GM23338 (cell line): ENCODE results near the gene TRAF1. TPM values are rescaled to one million over a fixed set of nuclear protein-coding genes. Genes with fewer than 3 reads are reported as not detected.

Experiments used
- ATAC-seq: fragments of 200-7000 bp; cut with Tn5 transposase; 3 replicates; pipeline ENCODE4 v1.9.1; 2020
- DNase-seq: peaks from one replicate; pipeline ENCODE4 v3.0.0-alpha.2; 2015; ENCODE audit warnings: low spot score
- H2AFZ ChIP-seq: fragments of 200-600 bp; sonication (generic); 2 replicates; pipeline ENCODE4 v1.8.0; 2016; ENCODE audit warnings: antibody characterized with exemption, mild to moderate bottlenecking, moderate library complexity
- H3F3A ChIP-seq: fragments of 200-600 bp; sonication (generic); replicated peaks from 2 replicates; pipeline ENCODE4 v1.8.0; 2017; ENCODE audit warnings: antibody characterized with exemption, mixed run types, low read depth
- H3K27ac ChIP-seq: fragments of 200-600 bp; sonication (generic); 2 replicates; pipeline ENCODE4 v1.6.1; 2016; ENCODE audit warnings: low read depth
- H3K27me3 ChIP-seq: fragments of 200-600 bp; sonication (generic); 2 replicates; pipeline ENCODE4 v1.8.0; 2016; ENCODE audit warnings: mild to moderate bottlenecking, mixed run types, moderate library complexity; ENCODE audit not compliant: insufficient read depth
- H3K36me3 ChIP-seq: fragments of 200-600 bp; sonication (generic); 2 replicates; pipeline ENCODE4 v1.8.0; 2016; ENCODE audit warnings: mild to moderate bottlenecking; ENCODE audit not compliant: insufficient read depth
- H3K4me1 ChIP-seq: fragments of 200-600 bp; sonication (generic); 2 replicates; pipeline ENCODE4 v1.8.0; 2016; ENCODE audit warnings: mild to moderate bottlenecking, moderate library complexity; ENCODE audit not compliant: insufficient read depth
- H3K4me2 ChIP-seq: fragments of 200-600 bp; sonication (generic); 2 replicates; pipeline ENCODE4 v1.7.1; 2017; ENCODE audit warnings: mixed run types
- H3K4me3 ChIP-seq: fragments of 200-600 bp; sonication (generic); 2 replicates; pipeline ENCODE4 v1.6.1; 2016; ENCODE audit warnings: mixed run types
- H3K79me2 ChIP-seq: fragments of 200-600 bp; sonication (generic); replicated peaks from 2 replicates; pipeline ENCODE4 v1.8.0; 2017; ENCODE audit warnings: mild to moderate bottlenecking; ENCODE audit not compliant: insufficient read depth
- H3K9me2 ChIP-seq: fragments of 200-600 bp; sonication (generic); 2 replicates; pipeline ENCODE4 v1.8.0; 2017; ENCODE audit not compliant: insufficient read depth
- H4K20me1 ChIP-seq: fragments of 200-600 bp; sonication (generic); replicated peaks from 2 replicates; pipeline ENCODE4 v1.8.0; 2017; ENCODE audit warnings: mild to moderate bottlenecking; ENCODE audit not compliant: insufficient read depth
- H3K27ac Mint-ChIP-seq: 2 replicates; pipeline ENCODE4 v1.8.0; 2020; ENCODE audit warnings: inconsistent platforms, mild to moderate bottlenecking, moderate library complexity, mixed read lengths
- H3K27me3 Mint-ChIP-seq: 3 replicates; pipeline ENCODE4 v1.8.0; 2022; ENCODE audit warnings: low read depth, mild to moderate bottlenecking, moderate library complexity, mixed read lengths, inconsistent platforms; ENCODE audit not compliant: insufficient read depth, poor library complexity
- H3K36me3 Mint-ChIP-seq: 3 replicates; pipeline ENCODE4 v1.8.0; 2021; ENCODE audit warnings: low read depth, mild to moderate bottlenecking, inconsistent platforms, moderate library complexity, mixed read lengths
- H3K4me1 Mint-ChIP-seq: 3 replicates; pipeline ENCODE4 v1.8.0; 2020; ENCODE audit warnings: mild to moderate bottlenecking, inconsistent platforms, mixed read lengths
- H3K4me3 Mint-ChIP-seq: 3 replicates; pipeline ENCODE4 v1.8.0; 2021; ENCODE audit warnings: moderate library complexity, mild to moderate bottlenecking, inconsistent platforms, mixed read lengths
- H3K9me3 Mint-ChIP-seq: 3 replicates; pipeline ENCODE4 v1.8.0; 2020; ENCODE audit warnings: moderate library complexity, mild to moderate bottlenecking, inconsistent platforms, mixed read lengths
- CREB1 ChIP-seq: fragments of 250-450 bp; sonication (Bioruptor Pico); IDR thresholded peaks from 2 replicates; pipeline ENCODE4 v1.5.0; 2020; ENCODE audit warnings: low read depth, mild to moderate bottlenecking, moderate library complexity
- CTCF ChIP-seq, 2 experiments: fragments of 200-600 bp in 1 of 2; sonication (generic) in 1 of 2; conservative IDR thresholded peaks; 2 replicates each; pipeline versions ENCODE4 v1.5.1 to v1.6.1; 2016 to 2017; ENCODE audit warnings: antibody characterized with exemption in 2 of 2, low read depth in 2 of 2, mild to moderate bottlenecking in 2 of 2, moderate library complexity in 1 of 2
- ETS1 ChIP-seq: IDR thresholded peaks from 2 replicates; pipeline ENCODE4 v1.6.1; 2016; ENCODE audit warnings: antibody characterized with exemption
- EZH2 ChIP-seq: fragments of 200-600 bp; sonication (generic); IDR thresholded peaks from one replicate; pipeline ENCODE4 v1.8.0; 2017; ENCODE audit warnings: antibody characterized with exemption, mild to moderate bottlenecking, low read depth; ENCODE audit not compliant: unreplicated experiment
- EZH2phosphoT487 ChIP-seq: fragments of 200-600 bp; sonication (generic); IDR thresholded peaks from one replicate; pipeline ENCODE4 v1.8.1; 2018; ENCODE audit warnings: antibody characterized with exemption; ENCODE audit not compliant: unreplicated experiment
- JUNB ChIP-seq: IDR thresholded peaks from one replicate; pipeline ENCODE4 v1.6.1; 2016; ENCODE audit warnings: antibody characterized with exemption; ENCODE audit not compliant: unreplicated experiment
- NANOG ChIP-seq: IDR thresholded peaks from 2 replicates; pipeline ENCODE4 v1.6.1; 2016; ENCODE audit warnings: antibody characterized with exemption, borderline replicate concordance
- POLR2AphosphoS5 ChIP-seq: IDR thresholded peaks from 2 replicates; pipeline ENCODE4 v1.6.1; 2016; ENCODE audit warnings: antibody characterized with exemption, low read depth
- STAT1 ChIP-seq: IDR thresholded peaks from one replicate; pipeline ENCODE4 v1.6.1; 2016; ENCODE audit warnings: antibody characterized with exemption; ENCODE audit not compliant: unreplicated experiment
- ZNF114 ChIP-seq: fragments of 250-450 bp; sonication (Bioruptor Pico); IDR thresholded peaks from 2 replicates; pipeline ENCODE4 v1.5.0; 2020; ENCODE audit warnings: mild to moderate bottlenecking, moderate library complexity
- ZNF331 ChIP-seq: fragments of 250-450 bp; sonication (Bioruptor Pico); IDR thresholded peaks from 2 replicates; pipeline ENCODE4 v1.5.0; 2020; ENCODE audit warnings: low read depth, mild to moderate bottlenecking, moderate library complexity
- polyA plus RNA-seq: library from polyadenylated mRNA; unstranded; fragments of >200 nt; fragmentation: Nextera tagmentation; extraction: Ambion mirVana; gene quantifications from 2 replicates; pipeline ENCODE4 v1.2.1, GENCODE V29; 2016
- total RNA-seq: library from RNA; depleted of rRNA; stranded (reverse); fragments of >200 nt; shearing (Covaris generic); gene quantifications from 2 replicates; pipeline ENCODE4 v1.2.3, GENCODE V29; 2014
- TF ChIP-seq, protein P1 (sequence below): IDR thresholded peaks from one replicate; pipeline ENCODE4 v1.6.1; 2018; ENCODE audit warnings: antibody characterized with exemption; ENCODE audit not compliant: unreplicated experiment
- TF ChIP-seq, protein P2 (sequence below): fragments of 250-450 bp; sonication (Bioruptor Pico); IDR thresholded peaks from 2 replicates; pipeline ENCODE4 v1.5.0; 2020; ENCODE audit warnings: mild to moderate bottlenecking, moderate library complexity

Gene TRAF1
- total and polyA plus RNA-seq, 2 experiments from 2014 or later, result 0.39 to 1.4 TPM

DNA sequence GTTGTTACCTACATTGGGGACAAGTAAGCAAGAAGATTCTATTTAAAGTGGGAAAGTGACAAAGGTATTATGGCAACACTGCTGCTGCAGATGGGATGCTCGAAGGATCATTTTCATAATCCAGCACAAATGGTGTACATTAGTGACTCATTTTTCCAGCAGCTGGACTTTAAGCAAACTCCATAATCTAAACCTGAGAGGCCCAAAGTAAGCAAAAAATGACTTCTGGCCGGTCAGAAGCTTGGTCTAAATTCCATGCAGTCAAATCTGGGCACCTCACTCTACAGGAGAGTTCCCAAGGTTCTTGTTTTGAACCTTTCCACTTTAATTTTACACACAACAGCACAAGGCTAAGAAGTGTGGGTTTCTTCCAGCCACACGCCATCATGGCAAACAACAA lies 43.6 kb upstream of the TRAF1 start:
- no peak overlapping the region for H3K27ac ChIP-seq
- ATAC-seq (no peak), DNase-seq (no peak)
- H3K4me3 ChIP-seq, result no peak overlapping the region
- no peaks in the 10 kb centered on the region for H3F3A ChIP-seq
- H3K4me1 Mint-ChIP-seq, result peaks cover 25% of the 10 kb centered on the region
- H3K27ac Mint-ChIP-seq, result no peak overlapping the region
- peaks cover 3% of the 10 kb centered on the region for H3K27me3 Mint-ChIP-seq
- peaks cover 15% of the 10 kb centered on the region for H3K4me1 ChIP-seq
- TF ChIP-seq, protein P1, sequence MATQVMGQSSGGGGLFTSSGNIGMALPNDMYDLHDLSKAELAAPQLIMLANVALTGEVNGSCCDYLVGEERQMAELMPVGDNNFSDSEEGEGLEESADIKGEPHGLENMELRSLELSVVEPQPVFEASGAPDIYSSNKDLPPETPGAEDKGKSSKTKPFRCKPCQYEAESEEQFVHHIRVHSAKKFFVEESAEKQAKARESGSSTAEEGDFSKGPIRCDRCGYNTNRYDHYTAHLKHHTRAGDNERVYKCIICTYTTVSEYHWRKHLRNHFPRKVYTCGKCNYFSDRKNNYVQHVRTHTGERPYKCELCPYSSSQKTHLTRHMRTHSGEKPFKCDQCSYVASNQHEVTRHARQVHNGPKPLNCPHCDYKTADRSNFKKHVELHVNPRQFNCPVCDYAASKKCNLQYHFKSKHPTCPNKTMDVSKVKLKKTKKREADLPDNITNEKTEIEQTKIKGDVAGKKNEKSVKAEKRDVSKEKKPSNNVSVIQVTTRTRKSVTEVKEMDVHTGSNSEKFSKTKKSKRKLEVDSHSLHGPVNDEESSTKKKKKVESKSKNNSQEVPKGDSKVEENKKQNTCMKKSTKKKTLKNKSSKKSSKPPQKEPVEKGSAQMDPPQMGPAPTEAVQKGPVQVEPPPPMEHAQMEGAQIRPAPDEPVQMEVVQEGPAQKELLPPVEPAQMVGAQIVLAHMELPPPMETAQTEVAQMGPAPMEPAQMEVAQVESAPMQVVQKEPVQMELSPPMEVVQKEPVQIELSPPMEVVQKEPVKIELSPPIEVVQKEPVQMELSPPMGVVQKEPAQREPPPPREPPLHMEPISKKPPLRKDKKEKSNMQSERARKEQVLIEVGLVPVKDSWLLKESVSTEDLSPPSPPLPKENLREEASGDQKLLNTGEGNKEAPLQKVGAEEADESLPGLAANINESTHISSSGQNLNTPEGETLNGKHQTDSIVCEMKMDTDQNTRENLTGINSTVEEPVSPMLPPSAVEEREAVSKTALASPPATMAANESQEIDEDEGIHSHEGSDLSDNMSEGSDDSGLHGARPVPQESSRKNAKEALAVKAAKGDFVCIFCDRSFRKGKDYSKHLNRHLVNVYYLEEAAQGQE, result no peak
- no peak for TF ChIP-seq EZH2
- TF ChIP-seq, protein P2, sequence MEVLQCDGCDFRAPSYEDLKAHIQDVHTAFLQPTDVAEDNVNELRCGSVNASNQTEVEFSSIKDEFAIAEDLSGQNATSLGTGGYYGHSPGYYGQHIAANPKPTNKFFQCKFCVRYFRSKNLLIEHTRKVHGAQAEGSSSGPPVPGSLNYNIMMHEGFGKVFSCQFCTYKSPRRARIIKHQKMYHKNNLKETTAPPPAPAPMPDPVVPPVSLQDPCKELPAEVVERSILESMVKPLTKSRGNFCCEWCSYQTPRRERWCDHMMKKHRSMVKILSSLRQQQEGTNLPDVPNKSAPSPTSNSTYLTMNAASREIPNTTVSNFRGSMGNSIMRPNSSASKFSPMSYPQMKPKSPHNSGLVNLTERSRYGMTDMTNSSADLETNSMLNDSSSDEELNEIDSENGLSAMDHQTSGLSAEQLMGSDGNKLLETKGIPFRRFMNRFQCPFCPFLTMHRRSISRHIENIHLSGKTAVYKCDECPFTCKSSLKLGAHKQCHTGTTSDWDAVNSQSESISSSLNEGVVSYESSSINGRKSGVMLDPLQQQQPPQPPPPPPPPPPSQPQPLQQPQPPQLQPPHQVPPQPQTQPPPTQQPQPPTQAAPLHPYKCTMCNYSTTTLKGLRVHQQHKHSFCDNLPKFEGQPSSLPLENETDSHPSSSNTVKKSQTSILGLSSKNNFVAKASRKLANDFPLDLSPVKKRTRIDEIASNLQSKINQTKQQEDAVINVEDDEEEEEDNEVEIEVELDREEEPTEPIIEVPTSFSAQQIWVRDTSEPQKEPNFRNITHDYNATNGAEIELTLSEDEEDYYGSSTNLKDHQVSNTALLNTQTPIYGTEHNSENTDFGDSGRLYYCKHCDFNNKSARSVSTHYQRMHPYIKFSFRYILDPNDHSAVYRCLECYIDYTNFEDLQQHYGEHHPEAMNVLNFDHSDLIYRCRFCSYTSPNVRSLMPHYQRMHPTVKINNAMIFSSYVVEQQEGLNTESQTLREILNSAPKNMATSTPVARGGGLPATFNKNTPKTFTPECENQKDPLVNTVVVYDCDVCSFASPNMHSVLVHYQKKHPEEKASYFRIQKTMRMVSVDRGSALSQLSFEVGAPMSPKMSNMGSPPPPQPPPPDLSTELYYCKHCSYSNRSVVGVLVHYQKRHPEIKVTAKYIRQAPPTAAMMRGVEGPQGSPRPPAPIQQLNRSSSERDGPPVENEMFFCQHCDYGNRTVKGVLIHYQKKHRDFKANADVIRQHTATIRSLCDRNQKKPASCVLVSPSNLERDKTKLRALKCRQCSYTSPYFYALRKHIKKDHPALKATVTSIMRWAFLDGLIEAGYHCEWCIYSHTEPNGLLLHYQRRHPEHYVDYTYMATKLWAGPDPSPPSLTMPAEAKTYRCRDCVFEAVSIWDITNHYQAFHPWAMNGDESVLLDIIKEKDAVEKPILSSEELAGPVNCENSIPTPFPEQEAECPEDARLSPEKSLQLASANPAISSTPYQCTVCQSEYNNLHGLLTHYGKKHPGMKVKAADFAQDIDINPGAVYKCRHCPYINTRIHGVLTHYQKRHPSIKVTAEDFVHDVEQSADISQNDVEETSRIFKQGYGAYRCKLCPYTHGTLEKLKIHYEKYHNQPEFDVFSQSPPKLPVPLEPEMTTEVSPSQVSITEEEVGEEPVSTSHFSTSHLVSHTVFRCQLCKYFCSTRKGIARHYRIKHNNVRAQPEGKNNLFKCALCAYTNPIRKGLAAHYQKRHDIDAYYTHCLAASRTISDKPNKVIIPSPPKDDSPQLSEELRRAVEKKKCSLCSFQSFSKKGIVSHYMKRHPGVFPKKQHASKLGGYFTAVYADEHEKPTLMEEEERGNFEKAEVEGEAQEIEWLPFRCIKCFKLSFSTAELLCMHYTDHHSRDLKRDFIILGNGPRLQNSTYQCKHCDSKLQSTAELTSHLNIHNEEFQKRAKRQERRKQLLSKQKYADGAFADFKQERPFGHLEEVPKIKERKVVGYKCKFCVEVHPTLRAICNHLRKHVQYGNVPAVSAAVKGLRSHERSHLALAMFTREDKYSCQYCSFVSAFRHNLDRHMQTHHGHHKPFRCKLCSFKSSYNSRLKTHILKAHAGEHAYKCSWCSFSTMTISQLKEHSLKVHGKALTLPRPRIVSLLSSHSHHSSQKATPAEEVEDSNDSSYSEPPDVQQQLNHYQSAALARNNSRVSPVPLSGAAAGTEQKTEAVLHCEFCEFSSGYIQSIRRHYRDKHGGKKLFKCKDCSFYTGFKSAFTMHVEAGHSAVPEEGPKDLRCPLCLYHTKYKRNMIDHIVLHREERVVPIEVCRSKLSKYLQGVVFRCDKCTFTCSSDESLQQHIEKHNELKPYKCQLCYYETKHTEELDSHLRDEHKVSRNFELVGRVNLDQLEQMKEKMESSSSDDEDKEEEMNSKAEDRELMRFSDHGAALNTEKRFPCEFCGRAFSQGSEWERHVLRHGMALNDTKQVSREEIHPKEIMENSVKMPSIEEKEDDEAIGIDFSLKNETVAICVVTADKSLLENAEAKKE, result no peak
- TF ChIP-seq CTCF (conservative IDR thresholded peaks at IDR 0.05; ENCODE audit: low read depth in 2 of 2), result no peak
- no peak for TF ChIP-seq JUNB
- no peak for TF ChIP-seq STAT1
- no peak for TF ChIP-seq ZNF331 (CRISPR knock-in tag)
- TF ChIP-seq ZNF114, result no peak
- no peak for TF ChIP-seq EZH2phosphoT487
- no peak for TF ChIP-seq ETS1
- TF ChIP-seq NANOG, result no peak
- no peak for TF ChIP-seq POLR2AphosphoS5
- TF ChIP-seq CREB1 (CRISPR knock-in tag), result no peak
- no peaks in the 10 kb centered on the region for H3K36me3 ChIP-seq
- H3K9me2 ChIP-seq, result no peaks in the 10 kb centered on the region
- H3K4me3 Mint-ChIP-seq, result no peak overlapping the region
- no peaks in the 10 kb centered on the region for H3K36me3 Mint-ChIP-seq
- H3K4me2 ChIP-seq, result no peak overlapping the region
- H2AFZ ChIP-seq, result no peak overlapping the region
- H3K9me3 Mint-ChIP-seq, result no peaks in the 10 kb centered on the region
- no peaks in the 10 kb centered on the region for H3K27me3 ChIP-seq
- no peaks in the 10 kb centered on the region for H3K79me2 ChIP-seq
- H4K20me1 ChIP-seq, result no peaks in the 10 kb centered on the region
